ENCODE data around the gene OBSCN.

OBSCN gene

GRCh38 chr1:228178737-228179684 lies 28.8 kb upstream of the OBSCN start:
- H3K27ac ChIP-seq = no peak overlapping the region
- TF ChIP-seq, protein P1, sequence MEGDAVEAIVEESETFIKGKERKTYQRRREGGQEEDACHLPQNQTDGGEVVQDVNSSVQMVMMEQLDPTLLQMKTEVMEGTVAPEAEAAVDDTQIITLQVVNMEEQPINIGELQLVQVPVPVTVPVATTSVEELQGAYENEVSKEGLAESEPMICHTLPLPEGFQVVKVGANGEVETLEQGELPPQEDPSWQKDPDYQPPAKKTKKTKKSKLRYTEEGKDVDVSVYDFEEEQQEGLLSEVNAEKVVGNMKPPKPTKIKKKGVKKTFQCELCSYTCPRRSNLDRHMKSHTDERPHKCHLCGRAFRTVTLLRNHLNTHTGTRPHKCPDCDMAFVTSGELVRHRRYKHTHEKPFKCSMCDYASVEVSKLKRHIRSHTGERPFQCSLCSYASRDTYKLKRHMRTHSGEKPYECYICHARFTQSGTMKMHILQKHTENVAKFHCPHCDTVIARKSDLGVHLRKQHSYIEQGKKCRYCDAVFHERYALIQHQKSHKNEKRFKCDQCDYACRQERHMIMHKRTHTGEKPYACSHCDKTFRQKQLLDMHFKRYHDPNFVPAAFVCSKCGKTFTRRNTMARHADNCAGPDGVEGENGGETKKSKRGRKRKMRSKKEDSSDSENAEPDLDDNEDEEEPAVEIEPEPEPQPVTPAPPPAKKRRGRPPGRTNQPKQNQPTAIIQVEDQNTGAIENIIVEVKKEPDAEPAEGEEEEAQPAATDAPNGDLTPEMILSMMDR (IDR thresholded peaks at IDR 0.05) = no peak
- no peak for TF ChIP-seq ZFX (IDR thresholded peaks at IDR 0.05; ENCODE audit: borderline replicate concordance)

GRCh38 chr1:228180271-228180958 lies 27.4 kb upstream of the OBSCN start:
- H3K27ac ChIP-seq = 0 out of 2 replicates have a peak overlapping the region, but pooled peaks have one; percentile 4

GRCh38 chr1:228180959-228181644 lies 26.7 kb upstream of the OBSCN start:
- no peak for TF ChIP-seq ZFX (IDR thresholded peaks at IDR 0.05; ENCODE audit: borderline replicate concordance)
- TF ChIP-seq, protein P1 (IDR thresholded peaks at IDR 0.05) = no peak
- H3K27ac ChIP-seq = no peak overlapping the region

More at GRCh38 chr1:228180271-228180958, 27.4 kb upstream of the OBSCN start:
- TF ChIP-seq, protein P1 (IDR thresholded peaks at IDR 0.05) = peak; percentile 56
- TF ChIP-seq ZFX (IDR thresholded peaks at IDR 0.05; ENCODE audit: borderline replicate concordance) = no peak

DNA sequence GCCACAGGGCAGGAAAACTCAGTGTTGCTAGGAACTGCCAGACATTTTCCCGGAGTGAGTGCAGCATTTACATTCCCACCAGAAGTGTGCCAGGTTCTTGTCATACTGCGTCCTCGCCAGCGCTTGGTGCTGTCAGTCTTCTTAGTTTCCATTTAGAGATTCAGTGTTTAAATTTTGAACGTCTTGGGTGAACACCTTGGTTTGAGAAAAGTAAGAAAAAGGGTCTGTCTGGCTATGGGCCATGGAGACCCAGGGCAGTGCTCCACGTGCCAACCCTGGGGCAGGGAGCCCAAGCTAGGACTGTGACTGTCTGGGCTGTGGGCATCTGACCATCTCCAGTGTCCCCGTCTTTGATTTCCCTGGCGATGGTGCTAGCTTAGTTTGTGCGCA lies 26.2 kb upstream of the OBSCN start:
- TF ChIP-seq, protein P1 (IDR thresholded peaks at IDR 0.05) = no peak
- no peak for TF ChIP-seq ZFX (IDR thresholded peaks at IDR 0.05; ENCODE audit: borderline replicate concordance)

DNA sequence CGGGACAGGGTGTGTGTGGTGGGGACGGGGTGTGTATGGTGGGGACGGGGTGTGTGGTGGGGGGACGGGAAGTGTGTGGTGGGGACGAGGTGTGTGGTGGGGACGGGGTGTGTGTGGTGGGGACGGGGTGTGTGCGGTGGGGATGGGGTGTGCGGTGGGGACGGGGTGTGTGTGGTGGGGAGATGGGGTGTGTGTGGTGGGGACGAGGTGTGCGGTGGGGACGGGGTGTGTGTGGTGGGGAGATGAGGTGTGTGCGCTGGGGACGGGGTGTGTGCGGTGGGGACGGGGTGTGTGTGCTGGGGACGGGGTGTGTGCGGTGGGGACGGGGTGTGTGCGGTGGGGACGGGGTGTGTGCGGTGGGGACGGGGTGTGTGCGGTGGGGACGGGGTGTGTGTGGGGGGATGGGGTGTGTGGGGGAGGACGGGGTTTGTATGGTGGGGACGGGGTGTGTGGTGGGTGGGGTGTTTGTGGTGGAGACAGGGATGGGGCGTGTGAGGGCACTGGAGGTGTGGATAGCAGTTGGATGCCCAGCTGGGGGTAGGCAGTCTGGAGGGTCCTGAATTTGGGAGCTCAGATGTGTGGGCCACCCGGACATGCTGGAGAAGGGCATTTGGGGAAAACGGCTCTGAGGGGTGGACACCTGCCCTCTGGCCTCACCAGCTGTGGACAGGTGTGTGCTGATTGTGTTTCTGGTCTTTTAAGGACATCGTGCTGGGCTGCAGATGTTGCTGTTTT lies 25.4 kb upstream of the OBSCN start:
- no peak overlapping the region for H3K27ac ChIP-seq
- TF ChIP-seq, protein P1 (IDR thresholded peaks at IDR 0.05) = no peak
- TF ChIP-seq ZFX (IDR thresholded peaks at IDR 0.05; ENCODE audit: borderline replicate concordance) = no peak

More for the DNA sequence above, 26.2 kb upstream of the OBSCN start:
- no peak overlapping the region for H3K27ac ChIP-seq

DNA sequence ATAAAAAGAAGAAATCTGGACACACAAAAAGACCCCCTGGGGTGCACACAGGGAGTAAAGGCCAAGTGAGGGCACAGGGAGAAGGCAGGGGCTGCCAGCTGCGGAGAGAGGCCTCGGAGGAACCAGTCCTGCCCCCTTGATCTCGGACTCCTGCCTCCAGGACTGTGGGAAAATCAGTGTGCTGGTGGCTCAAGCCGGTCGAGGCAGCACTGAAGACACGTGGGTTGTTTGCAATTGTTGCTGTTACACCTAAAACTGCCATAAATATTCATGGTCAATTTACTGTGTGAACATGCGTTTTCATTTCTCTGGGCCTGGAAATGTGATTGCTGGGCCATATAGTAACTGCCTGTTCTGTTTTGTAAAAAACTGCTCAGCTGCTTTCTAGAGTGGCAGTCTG lies 23.7 kb upstream of the OBSCN start:
- TF ChIP-seq ZFX (IDR thresholded peaks at IDR 0.05; ENCODE audit: borderline replicate concordance) = no peak
- TF ChIP-seq, protein P1 (IDR thresholded peaks at IDR 0.05) = no peak
- no peak overlapping the region for H3K27ac ChIP-seq

Data from 22Rv1 (cell line).